Right cardiac atrium (tissue), 5 donors: ENCODE measurements around the gene FCN3. TPM values are rescaled to one million over a fixed set of nuclear protein-coding genes. Genes with fewer than 3 reads are reported as not detected.

Experiments
- ATAC-seq, 2 donors: fragments of 200-7000 bp; cut with Tn5 transposase; one replicate each; pipeline versions ENCODE4 v1.8.0 to v1.9.1; 2020; ENCODE audit warnings: moderate library complexity in 2 of 2, mild to moderate bottlenecking in 1 of 2
- DNase-seq, 3 donors: peaks; one replicate each; pipeline ENCODE4 v3.0.0-alpha.2; 2020
- H3K27ac ChIP-seq: one replicate; pipeline ENCODE4 v1.5.1; 2013; ENCODE audit warnings: mild to moderate bottlenecking, low read length, control low read depth, moderate library complexity
- H3K27me3 ChIP-seq: one replicate; pipeline ENCODE4 v1.6.1; 2013; ENCODE audit not compliant: control insufficient read depth, insufficient read depth
- H3K4me1 ChIP-seq: one replicate; pipeline ENCODE4 v1.6.1; 2013; ENCODE audit warnings: low read length; ENCODE audit not compliant: control insufficient read depth, insufficient read depth
- H3K4me3 ChIP-seq: one replicate; pipeline ENCODE4 v1.5.1; 2013; ENCODE audit warnings: low read length, control low read depth
- H3K9me3 ChIP-seq: one replicate; pipeline ENCODE4 v1.6.1; 2013; ENCODE audit warnings: low read length; ENCODE audit not compliant: control insufficient read depth
- WGBS: extraction: QIAGEN DNeasy Blood & Tissue Kit; methylation state at CpG from one replicate; pipeline ENCODE4 v1.1.7; 2013; 5-methylcytosine and 5-hydroxymethylcytosine counted together
- intact Hi-C, 4 donors: fragments of 100-400 bp; cut with DNase I; formaldehyde crosslinking; loops; one replicate each; pipeline versions ENCODE4 v1.11.0 to v1.14.0; 2022 to 2023
- polyA plus RNA-seq: library from polyadenylated mRNA; stranded (reverse); fragments of 200-250 nt; gene quantifications from one replicate; pipeline ENCODE4 v1.2.3, GENCODE V29; 2013
- total RNA-seq, 4 donors: library from RNA; stranded (reverse); fragmentation: NEBNext Ultra II Directional; extraction: Animal tissue kit (Norgen Biotek cat#: 25700); gene quantifications; one replicate each; pipeline ENCODE4 v1.2.1, GENCODE V29; 2021
- donor health status: healthy with polysubstance abuse.
- donor health status: DM: no; HTN: yes; CAD: no.
- donor health status: DM: no; HTN: no; CAD: no.
- donor health status: DM: no; HTN: yes; CAD: no; lungs with severe emphysema.
- donor health status: DM: yes; HTN: yes; CAD: no.

FCN3 gene
- total and polyA plus RNA-seq, 5 donors = 5.8 to 98.1 (median 13.1) TPM

GRCh38 chr1:27356619-27357280 is 17.9 kb downstream of the FCN3 start:
- no peak overlapping the region for H3K4me3 ChIP-seq
- 84% methylated on average over 37 of the region's 37 CpGs for WGBS
- no peak overlapping the region for H3K27ac ChIP-seq
- DNase-seq = peak in 2 of 3 donors; percentile 30 to 77
- intact Hi-C loops = loop anchor here in 2 of 4 donors (5.0 kb wide), 1 partner anchor 36 kb away; the partner anchor contains the start of gene GPR3 (in 2 of the 2)
- H3K4me1 ChIP-seq = no peaks in the 10 kb centered on the region
- ATAC-seq = peak; percentile 1 to 13
- H3K9me3 ChIP-seq = no peaks in the 10 kb centered on the region
- no peaks in the 10 kb centered on the region for H3K27me3 ChIP-seq

DNA sequence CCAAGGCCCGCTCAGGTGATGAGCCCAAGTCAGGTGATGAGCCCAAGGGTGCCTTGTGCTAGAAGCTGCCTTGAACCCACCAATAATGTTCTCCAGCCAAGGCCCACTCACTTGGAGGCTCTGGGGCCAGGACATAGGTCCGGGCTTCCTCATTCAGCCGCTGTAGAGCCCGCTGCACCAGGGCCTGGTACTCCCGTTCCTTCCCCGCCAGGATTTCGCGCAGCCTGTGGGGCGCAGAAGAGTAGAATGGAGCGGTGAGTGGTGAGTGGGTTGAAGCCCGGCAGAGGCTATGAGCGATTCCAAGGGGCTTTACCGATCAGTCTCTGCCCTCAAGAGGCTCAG is 18.4 kb downstream of the FCN3 start:
- no peaks in the 10 kb centered on the region for H3K4me1 ChIP-seq
- H3K4me3 ChIP-seq = no peak overlapping the region
- DNase-seq = no peak
- H3K27ac ChIP-seq = no peak overlapping the region
- 96% methylated on average over 13 of the region's 13 CpGs for WGBS
- H3K9me3 ChIP-seq = no peaks in the 10 kb centered on the region
- H3K27me3 ChIP-seq = no peaks in the 10 kb centered on the region
- intact Hi-C loops = loop anchor here in 2 of 4 donors (5.0 kb wide), 1 partner anchor 36 kb away; the partner anchor contains the start of gene GPR3 (in 2 of the 2)
- ATAC-seq = no peak

GRCh38 chr1:27355683-27356082 is 18.9 kb downstream of the FCN3 start:
- WGBS = 89% methylated on average over 5 of the region's 5 CpGs
- DNase-seq = no peak
- H3K4me3 ChIP-seq = no peak overlapping the region
- no peaks in the 10 kb centered on the region for H3K27me3 ChIP-seq
- no peaks in the 10 kb centered on the region for H3K9me3 ChIP-seq
- intact Hi-C loops = loop anchor here in 2 of 4 donors (5.0 kb wide), 1 partner anchor 37 kb away; the partner anchor contains the start of gene GPR3 (in 2 of the 2)
- H3K27ac ChIP-seq = no peak overlapping the region
- H3K4me1 ChIP-seq = no peaks in the 10 kb centered on the region
- no peak for ATAC-seq

GRCh38 chr1:27353629-27354028 is 21.0 kb downstream of the FCN3 start:
- intact Hi-C loops = no loop called here
- 91% methylated on average over 3 of the region's 3 CpGs for WGBS
- no peak for ATAC-seq
- Histone ChIP-seq H3K27ac (no peak overlapping the region), H3K9me3 (no peaks in the 10 kb centered on the region), H3K4me1 (peaks cover 6% of the 10 kb centered on the region), H3K4me3 (no peak overlapping the region), H3K27me3 (no peaks in the 10 kb centered on the region)
- DNase-seq = no peak

- Histone ChIP-seq H3K27ac (no peak overlapping the region), H3K4me3 (no peak overlapping the region), H3K9me3 (no peaks in the 10 kb centered on the region), H3K4me1 (peaks cover 6% of the 10 kb centered on the region), H3K27me3 (no peaks in the 10 kb centered on the region)
- ATAC-seq (no peak), DNase-seq (peak in 1 of 3 donors; percentile 77)
- intact Hi-C loops = no loop called here
- 83% methylated on average over 13 of the region's 13 CpGs for WGBS
Measured at GRCh38 chr1:27353166-27353565, 21.5 kb downstream of the FCN3 start.

GRCh38 chr1:27351541-27352107 is 23.0 kb downstream of the FCN3 start:
- ATAC-seq (no peak), DNase-seq (peak in 1 of 3 donors; percentile 59)
- Histone ChIP-seq H3K4me1 (peaks cover 6% of the 10 kb centered on the region), H3K27me3 (no peaks in the 10 kb centered on the region), H3K27ac (no peak overlapping the region), H3K4me3 (no peak overlapping the region), H3K9me3 (no peaks in the 10 kb centered on the region)
- intact Hi-C loops = no loop called here
- 48% methylated on average over 8 of the region's 8 CpGs for WGBS

- H3K9me3 ChIP-seq = no peaks in the 10 kb centered on the region
- H3K27ac ChIP-seq = peak overlapping the region; percentile 1
- peaks cover 6% of the 10 kb centered on the region for H3K4me1 ChIP-seq
- peak; percentile 75 to 91 (median 89) for DNase-seq
- whole genome bisulfite sequencing = 22% methylated on average over 62 of the region's 62 CpGs
- intact Hi-C loops = no loop called here
- no peak overlapping the region for H3K4me3 ChIP-seq
- no peaks in the 10 kb centered on the region for H3K27me3 ChIP-seq
- ATAC-seq = peak; percentile 55 to 57
Measured at GRCh38 chr1:27350663-27351540, 23.7 kb downstream of the FCN3 start.

GRCh38 chr1:27349784-27350662 is 24.6 kb downstream of the FCN3 start:
- 11% methylated on average over 84 of the region's 84 CpGs for WGBS
- ATAC-seq = peak; percentile 64 to 71
- Histone ChIP-seq H3K27ac (no peak overlapping the region), H3K9me3 (no peaks in the 10 kb centered on the region), H3K27me3 (no peaks in the 10 kb centered on the region), H3K4me1 (peaks cover 6% of the 10 kb centered on the region), H3K4me3 (peak overlapping the region; percentile 27)
- intact Hi-C loops = no loop called here
- DNase-seq = peak; percentile 73 to 89 (median 88)

DNA sequence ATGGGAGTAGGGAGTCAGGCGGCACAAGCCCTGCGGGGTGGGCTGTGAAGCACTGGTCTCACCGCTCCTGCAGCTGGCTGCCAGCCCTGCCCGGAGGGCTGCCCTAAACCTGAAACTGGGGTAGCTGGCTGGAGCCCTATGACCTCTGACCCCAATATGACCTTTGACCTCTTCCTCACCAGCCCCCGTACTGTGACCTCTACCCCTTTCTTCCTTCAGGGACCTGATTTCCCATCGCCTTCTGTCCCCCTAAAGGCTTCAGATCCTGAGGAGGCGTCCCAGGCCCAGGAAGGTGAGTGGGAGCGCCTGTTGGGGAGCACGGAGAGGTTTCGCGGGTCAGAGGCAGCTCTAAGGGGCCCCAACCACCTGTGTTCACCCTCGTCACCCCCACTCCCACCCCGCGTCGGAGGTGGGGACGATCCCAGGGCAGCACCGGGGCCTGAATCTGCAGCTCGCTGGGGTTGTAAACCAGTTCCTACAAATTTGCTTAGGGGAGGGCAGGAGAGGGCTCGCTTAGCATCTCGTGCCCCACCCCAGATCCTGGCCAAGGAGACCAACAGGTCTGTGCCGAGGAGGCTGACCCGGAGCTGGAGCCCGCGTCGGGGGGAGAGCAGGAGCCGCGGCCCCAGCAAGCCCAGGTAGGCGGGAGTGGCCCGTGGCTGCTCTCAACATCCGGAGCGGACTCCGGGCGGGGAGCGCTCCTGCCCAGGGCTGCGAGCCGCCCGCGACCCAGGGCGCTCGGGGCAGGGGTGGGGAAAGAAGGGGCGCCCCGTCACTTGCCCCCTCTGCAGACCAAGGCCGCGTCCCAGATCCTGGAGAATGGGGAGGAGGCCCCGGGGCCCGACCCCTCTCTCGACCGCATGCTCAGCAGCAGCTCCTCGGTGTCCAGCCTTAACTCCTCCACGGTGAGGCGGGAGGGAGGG is 25.5 kb downstream of the FCN3 start:
- DNase-seq (peak; percentile 33 to 74 (median 73)), ATAC-seq (peak; percentile 34 to 36)
- Histone ChIP-seq H3K9me3 (no peaks in the 10 kb centered on the region), H3K4me1 (peaks cover 6% of the 10 kb centered on the region), H3K27ac (no peak overlapping the region), H3K4me3 (peak overlapping the region; percentile 27), H3K27me3 (no peaks in the 10 kb centered on the region)
- WGBS = 24% methylated on average over 51 of the region's 51 CpGs
- intact Hi-C loops = no loop called here
